GM19438 (cell line): ENCODE data around the gene PKP1.

Experiments used
- ATAC-seq: cut with Tn5 transposase; IDR thresholded peaks from one replicate; pipeline ENCODE4 v1.9.1; 2021; ENCODE audit warnings: low read depth; ENCODE audit not compliant: unreplicated experiment

Gene PKP1

GRCh38 chr1:201324821-201325677, 41.7 kb downstream of the PKP1 start:
- ATAC-seq = no peak

GRCh38 chr1:201325678-201326060, 42.4 kb downstream of the PKP1 start:
- ATAC-seq = no peak

- no peak for ATAC-seq
These were observed 43.4 kb downstream of the PKP1 start for GRCh38 chr1:201326710-201327109.

- ATAC-seq = no peak
These were observed 44.5 kb downstream of the PKP1 start for GRCh38 chr1:201327687-201328240.

GRCh38 chr1:201328576-201328975, 45.3 kb downstream of the PKP1 start:
- no peak for ATAC-seq

GRCh38 chr1:201329286-201329685, 46.0 kb downstream of the PKP1 start:
- ATAC-seq = no peak

GRCh38 chr1:201329801-201330200, 46.5 kb downstream of the PKP1 start:
- ATAC-seq = no peak

- ATAC-seq = no peak
These were observed 47.2 kb downstream of the PKP1 start for GRCh38 chr1:201330541-201330940.

- ATAC-seq = no peak
These were observed 47.9 kb downstream of the PKP1 start for GRCh38 chr1:201331166-201331565.

- ATAC-seq = no peak
These were observed 48.7 kb downstream of the PKP1 start for GRCh38 chr1:201332021-201332420.

- ATAC-seq = no peak
These were observed 49.5 kb downstream of the PKP1 start for GRCh38 chr1:201332616-201333335.

GRCh38 chr1:201334325-201335173, 51.2 kb downstream of the PKP1 start:
- no peak for ATAC-seq

- ATAC-seq = no peak
These were observed 52.0 kb downstream of the PKP1 start for GRCh38 chr1:201335174-201335870.

GRCh38 chr1:201335901-201336300, 52.6 kb downstream of the PKP1 start:
- ATAC-seq = no peak

GRCh38 chr1:201336711-201337450, 53.6 kb downstream of the PKP1 start:
- no peak for ATAC-seq

GRCh38 chr1:201341377-201341776, 58.1 kb downstream of the PKP1 start:
- no peak for ATAC-seq

GRCh38 chr1:201344206-201345080, 61.1 kb downstream of the PKP1 start:
- ATAC-seq = no peak

- ATAC-seq = no peak
These were observed 61.7 kb downstream of the PKP1 start for GRCh38 chr1:201345081-201345355.
